Activated naive CD8-positive, alpha-beta T cell treated with anti-CD3 and anti-CD28 coated beads, Interleukin-2, amount 50 U/mL, for 16 hours (primary cell): Measurements from ENCODE around the gene EHMT1.
"Not testable (repeated sequence)": the region's sequence is repeated elsewhere in the genome, so short reads cannot be mapped to it uniquely, and the experiment has no call there.

ENCODE experiments used
- DNase-seq: peaks from one replicate; pipeline ENCODE4 v3.0.0-alpha.2; 2020; ENCODE audit warnings: low read depth, low spot score

Gene EHMT1

DNA sequence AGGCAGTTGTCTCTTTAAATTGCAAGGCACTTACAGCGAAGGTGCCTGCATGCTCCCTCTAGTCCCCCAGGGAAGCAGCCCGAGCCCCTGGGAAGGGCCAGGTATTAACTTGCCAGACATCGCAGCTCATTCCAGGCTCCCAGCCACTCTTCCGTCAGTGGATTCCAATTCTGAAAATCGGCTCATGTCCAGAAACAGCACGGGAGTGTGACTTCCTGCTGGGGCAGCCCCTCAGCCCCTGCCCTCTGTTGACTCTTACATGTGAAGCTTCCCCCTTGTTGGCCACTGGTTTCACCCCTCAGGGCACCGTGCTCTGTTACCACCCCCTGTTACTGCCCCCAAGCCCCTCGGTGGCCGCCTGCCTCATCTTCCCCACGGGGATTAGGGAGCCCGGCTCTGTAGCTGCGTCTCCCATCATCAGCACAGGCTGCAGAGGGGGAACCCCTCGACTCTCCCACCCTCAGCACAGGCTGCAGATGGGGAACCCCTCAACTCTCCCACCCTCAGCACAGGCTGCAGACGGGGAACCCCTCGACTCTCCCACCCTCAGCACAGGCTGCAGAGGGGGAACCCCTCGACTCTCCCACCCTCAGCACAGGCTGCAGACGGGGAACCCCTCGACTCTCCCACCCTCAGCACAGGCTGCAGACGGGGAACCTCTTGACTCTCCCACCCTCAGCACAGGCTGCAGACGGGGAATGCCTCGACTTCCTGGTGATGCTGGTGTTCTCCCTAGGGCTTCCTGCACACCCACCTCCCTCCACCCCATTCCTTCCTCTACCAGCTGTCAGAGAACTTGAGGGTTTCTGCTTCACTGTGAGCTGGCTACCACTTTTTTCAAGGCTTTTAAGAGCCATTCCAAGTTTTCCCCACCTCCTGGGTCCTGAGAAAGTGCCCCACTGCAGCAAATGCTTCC, 247.7 kb downstream of the EHMT1 start:
- no peak for DNase-seq

GRCh38 chr9:137870432-137870831, 251.6 kb downstream of the EHMT1 start:
- no peak for DNase-seq

- DNase-seq: no peak
Measured at GRCh38 chr9:137872296-137872695, 253.5 kb downstream of the EHMT1 start.

- no peak for DNase-seq
Measured at GRCh38 chr9:137873408-137873807, 254.6 kb downstream of the EHMT1 start.

DNA sequence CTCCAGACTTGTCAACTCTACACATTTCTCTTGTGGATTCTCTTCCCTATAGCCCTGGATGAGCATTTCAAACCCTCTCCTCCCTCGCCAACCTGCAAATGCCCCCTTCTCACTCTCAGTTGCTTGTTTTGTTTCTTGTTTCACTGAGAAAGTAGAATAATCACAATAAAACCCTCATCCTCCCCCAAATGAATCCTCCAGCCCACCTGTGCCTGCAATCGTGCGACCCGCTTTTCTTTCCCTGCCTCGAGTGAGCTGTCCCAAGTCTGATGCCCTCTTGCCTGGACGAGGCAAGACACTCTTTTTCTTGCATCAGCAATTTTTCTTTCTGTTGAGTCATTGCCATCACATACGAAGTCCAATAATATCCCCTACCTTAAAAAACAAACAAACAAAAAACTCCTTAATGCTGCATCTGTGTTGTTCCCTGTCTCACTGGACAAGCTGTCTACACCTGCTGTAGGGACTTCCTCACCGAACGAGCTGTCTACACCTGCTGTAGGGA, 255.1 kb downstream of the EHMT1 start:
- DNase-seq: no peak

DNA sequence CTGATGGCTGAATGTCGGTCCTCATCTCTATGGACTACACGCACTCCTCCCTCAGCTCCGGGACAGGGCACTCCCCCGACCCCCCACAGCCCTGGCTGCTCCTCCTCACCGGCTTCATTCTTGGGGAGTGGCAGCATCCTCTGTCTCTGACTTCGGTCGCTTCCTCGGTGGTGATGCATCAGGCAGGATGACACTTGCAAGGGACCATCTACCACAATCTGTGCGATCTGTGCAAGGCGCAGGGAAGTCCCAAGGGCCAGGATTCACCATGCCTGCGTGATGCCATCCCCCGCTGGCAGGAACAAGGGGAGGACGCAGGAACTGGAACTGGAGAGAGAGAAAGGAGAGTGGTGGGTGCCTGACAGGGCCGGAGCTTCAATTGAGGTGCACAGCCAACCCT, 256.5 kb downstream of the EHMT1 start:
- DNase-seq: no peak

- DNase-seq: no peak
Measured at GRCh38 chr9:137875846-137876245, 257.0 kb downstream of the EHMT1 start.

GRCh38 chr9:137876269-137876668, 257.5 kb downstream of the EHMT1 start:
- no peak for DNase-seq

- no peak for DNase-seq
Measured at GRCh38 chr9:137876781-137877386, 258.1 kb downstream of the EHMT1 start.

GRCh38 chr9:137877506-137878122, 258.8 kb downstream of the EHMT1 start, which contains the start of gene CACNA1B:
TSS of gene CACNA1B (plus strand) at chr9:137877782. CDS start at chr9:137877934, 152 bp downstream.
- DNase-seq: not testable (repeated sequence)

DNA sequence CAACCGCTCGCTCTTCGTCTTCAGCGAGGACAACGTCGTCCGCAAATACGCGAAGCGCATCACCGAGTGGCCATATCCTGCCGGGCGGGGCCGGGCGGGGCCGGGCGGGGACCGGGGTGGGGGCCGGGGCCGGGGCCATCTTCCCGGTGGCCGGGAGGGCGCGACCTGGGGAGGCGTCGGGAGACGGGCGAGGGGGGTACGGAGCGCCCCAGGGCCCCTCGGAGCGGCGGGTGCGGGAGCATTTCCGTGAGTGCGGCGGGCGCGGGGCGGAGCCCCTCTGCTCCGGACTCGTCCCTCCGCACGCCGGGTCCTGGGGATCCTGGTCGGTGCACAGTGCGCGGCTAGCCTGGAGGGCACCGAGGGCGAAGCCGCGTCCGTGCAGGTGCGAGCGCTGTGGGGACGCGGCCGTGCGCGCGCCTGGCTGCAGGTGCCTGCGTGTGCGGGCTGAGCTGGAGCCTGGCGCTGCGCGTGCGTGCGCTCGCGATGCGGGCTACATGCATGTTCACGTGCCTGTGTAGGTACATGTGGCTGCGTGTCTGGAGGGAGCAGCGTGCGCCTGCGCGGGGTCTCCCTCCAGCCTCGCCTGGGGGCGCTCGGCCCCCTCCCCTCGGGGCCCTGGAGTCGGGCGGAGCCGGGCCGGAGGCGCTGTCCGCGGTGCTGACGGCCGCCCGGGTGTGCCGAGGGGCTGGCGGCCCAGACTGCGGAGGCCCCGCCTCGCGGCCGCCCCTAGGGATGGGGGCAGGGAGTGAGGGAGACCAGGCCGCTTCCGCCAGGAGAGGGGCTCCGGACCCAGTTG, 259.5 kb downstream of the EHMT1 start:
- no peak for DNase-seq

GRCh38 chr9:137879052-137879451, 260.2 kb downstream of the EHMT1 start:
- DNase-seq: no peak

DNA sequence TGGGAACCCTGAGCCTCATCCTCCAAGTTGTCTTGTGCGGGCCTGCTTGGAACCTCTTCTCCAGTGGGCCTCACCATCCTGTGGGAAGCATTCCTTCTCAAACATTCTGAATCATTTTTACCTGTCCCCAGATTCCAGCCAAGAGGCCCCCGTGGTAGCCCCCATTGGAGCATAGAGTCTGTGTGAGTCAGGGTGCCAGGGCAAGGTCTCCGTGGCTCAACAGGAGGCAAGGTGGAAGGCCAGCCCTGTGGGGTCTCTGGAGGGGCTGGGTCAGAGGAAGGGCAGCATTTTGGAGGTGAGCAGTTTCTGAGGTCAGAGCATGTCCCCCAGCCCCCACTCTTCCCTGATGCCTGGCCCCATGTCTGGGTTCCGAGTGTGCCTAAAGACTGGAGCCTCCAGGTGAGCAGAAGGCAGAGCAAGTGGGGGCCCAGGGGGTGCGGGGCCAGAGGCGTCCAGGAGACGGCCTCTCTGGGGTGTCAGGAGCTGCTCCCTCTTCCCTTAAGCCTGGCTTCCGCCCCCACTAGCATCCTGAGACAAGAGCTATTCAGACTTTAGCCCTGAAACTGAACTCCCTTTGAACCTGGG, 260.9 kb downstream of the EHMT1 start:
- DNase-seq: no peak

DNA sequence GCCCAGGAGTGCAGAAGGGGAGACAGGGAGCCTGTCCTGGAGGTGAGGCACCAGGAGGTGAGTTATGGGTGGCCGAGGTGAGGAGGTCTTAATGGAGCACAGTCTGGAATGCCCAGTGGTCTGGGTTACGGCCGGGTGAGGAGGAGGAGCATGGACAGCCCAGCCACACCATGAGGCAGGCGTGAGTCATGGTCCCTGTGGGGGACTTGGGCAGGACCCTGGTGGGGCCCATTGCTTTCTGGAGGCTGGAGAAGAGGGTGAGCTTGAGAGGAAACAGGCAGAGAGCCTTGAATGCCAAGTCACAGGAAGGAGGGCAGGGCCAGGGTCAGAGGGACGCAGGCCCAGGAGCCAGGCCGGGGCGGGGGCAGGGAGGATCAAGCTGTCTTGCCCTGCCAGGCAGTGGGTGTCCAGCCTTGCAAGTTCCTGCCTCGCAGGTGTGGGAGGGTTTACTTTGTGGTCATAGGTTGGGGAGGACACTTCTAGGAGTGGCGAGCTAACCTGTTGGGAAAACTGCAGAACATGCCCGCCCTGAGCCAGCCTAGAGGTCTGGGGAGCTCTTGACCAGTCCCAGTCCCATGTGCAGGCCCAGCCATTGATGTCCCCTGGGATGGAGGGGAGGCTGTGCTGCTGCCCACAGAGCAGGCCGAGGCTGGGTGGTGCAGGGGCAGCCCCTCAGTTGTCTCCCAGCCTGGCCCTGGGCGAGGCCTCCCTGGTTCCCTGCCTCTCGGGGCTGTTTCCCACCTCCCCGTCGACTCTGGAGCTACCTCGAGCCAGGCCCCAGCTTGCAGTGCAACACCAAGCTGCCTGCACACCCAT, 261.6 kb downstream of the EHMT1 start:
- no peak for DNase-seq

DNA sequence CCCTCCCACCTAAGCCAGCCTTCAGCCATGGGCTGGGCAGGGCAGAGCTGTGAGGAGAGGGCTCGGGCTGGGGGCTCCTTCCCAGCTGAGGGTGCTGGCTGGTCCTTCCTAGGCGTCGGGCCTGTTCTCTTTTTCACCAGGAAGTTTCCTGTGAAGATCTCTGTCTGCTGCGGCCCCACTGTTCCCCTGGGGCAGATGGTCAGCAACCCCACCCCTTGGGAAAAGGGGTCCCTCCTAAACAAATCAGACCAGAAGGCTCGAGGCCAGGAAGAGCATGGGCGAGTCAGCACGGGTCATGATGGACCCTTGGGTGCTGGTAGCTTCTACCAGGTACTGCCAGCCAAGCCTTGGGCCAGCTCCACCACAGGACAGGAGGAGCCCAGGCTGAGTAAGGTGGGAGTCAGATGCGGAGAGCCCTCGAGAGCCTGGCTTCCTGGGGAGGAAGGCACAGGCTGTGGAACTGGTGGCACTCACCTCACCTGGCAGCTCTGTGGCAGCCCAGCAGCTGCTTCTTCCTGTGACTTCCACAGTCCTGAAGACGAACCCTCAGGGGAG, 262.2 kb downstream of the EHMT1 start:
- no peak for DNase-seq

- no peak for DNase-seq
Measured at GRCh38 chr9:137881591-137882505, 263.0 kb downstream of the EHMT1 start.

DNA sequence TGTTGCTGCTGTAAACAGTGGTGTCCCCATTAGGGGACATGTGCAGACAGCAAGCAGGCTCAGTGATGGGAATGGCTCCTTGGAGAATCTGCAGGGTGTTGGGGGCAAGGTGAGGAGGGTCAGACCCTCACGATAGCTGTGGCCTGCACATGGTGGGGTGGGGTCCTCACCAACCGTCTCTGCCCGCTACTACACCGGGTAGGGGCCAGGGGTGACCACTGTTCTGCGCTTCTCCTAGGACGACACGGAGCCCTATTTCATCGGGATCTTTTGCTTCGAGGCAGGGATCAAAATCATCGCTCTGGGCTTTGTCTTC, 263.7 kb downstream of the EHMT1 start:
- DNase-seq: no peak

DNA sequence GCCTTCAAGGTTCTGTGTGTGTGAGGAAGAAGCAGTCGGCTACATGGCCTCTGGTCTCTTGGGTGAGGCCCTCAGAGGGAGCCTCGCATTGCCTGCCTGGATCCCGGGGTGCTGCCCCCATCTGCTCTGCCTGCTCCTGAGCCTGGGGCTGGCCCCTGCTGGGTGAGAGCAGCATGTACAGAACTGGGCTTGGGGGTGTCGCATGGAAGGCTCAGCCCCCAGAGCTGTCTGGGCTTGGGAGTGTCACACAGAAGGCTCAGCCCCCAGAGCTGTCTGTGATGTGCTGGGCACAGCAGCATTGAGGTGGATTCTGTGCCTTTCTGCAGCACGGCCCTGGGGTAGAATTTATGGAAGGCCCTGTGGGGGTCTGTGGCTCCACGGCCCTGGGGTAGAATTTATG, 265.2 kb downstream of the EHMT1 start:
- DNase-seq: not testable (repeated sequence)

DNA sequence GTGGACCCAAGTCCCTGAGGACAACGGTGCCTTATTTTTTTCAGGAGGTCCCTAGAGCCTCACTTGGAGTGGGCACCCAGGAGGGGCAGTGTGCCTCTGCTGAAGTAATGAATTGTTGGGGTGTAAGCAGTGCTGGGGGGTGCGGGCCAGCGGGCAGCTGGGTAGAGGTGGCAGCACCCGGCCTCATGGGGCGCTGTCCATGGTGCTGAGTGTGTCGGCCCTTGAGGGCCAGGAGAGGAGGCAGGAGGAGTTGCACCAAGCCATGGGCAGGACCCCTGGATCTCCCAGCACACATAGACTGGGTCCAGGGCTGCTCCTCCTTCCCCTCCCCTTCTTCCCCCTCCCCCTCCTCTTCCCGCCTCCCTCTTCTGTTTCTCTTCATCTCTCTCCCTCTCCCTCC, 265.7 kb downstream of the EHMT1 start:
- DNase-seq: not testable (repeated sequence)
